COR-L47 (cell line): ENCODE data around the gene PCDHB5.
"Not testable (repeated sequence)": the region's sequence is repeated elsewhere in the genome, so short reads cannot be mapped to it uniquely, and the experiment has no call there.

Source experiments
- DNase-seq: peaks from one replicate; lab custom pipeline; 2025; lab: John Stamatoyannopoulos, UW

The PCDHB5 gene

GRCh38 chr5:141152096-141152495, 17.1 kb downstream of the PCDHB5 start:
- not testable (repeated sequence) for DNase-seq

- no peak for DNase-seq
Measured at GRCh38 chr5:141155540-141156374, 20.8 kb downstream of the PCDHB5 start.

- DNase-seq = not testable (repeated sequence)
Measured at GRCh38 chr5:141157356-141157755, 22.4 kb downstream of the PCDHB5 start.

- not testable (repeated sequence) for DNase-seq
Measured at GRCh38 chr5:141157901-141158300, 22.9 kb downstream of the PCDHB5 start.

- DNase-seq = peak; percentile 12
Measured at GRCh38 chr5:141172381-141173204, 37.6 kb downstream of the PCDHB5 start, which contains the start of gene PCDHB7. Gene PCDHB7 (plus strand): TSS chr5:141172644. CDS start chr5:141172836, 192 bp downstream.

GRCh38 chr5:141174291-141175104, 39.5 kb downstream of the PCDHB5 start:
- DNase-seq = not testable (repeated sequence)

GRCh38 chr5:141175933-141176332, 40.9 kb downstream of the PCDHB5 start:
- DNase-seq = no peak

- DNase-seq = peak; percentile 45
Measured at GRCh38 chr5:141177577-141178191, 42.7 kb downstream of the PCDHB5 start, which contains the start of gene PCDHB8. Gene PCDHB8 (plus strand): TSS chr5:141177790. CDS start chr5:141178035, 245 bp downstream.

- DNase-seq = not testable (repeated sequence)
Measured at GRCh38 chr5:141179371-141179770, 44.4 kb downstream of the PCDHB5 start.

- DNase-seq = not testable (repeated sequence)
Measured at GRCh38 chr5:141179876-141180275, 44.9 kb downstream of the PCDHB5 start.

- DNase-seq = no peak
Measured at GRCh38 chr5:141180313-141180712, 45.3 kb downstream of the PCDHB5 start.

GRCh38 chr5:141182248-141182647, 47.2 kb downstream of the PCDHB5 start, which contains the start of gene PCDHB16:
Gene PCDHB16 (plus strand): TSS chr5:141182387. CDS start chr5:141182560, 173 bp downstream.
- DNase-seq = peak; percentile 28

- DNase-seq = not testable (repeated sequence)
Measured at GRCh38 chr5:141184117-141184855, 49.3 kb downstream of the PCDHB5 start.

- peak; percentile 63 for DNase-seq
Measured at GRCh38 chr5:141186897-141187512, 52.0 kb downstream of the PCDHB5 start, which contains the start of gene PCDHB9. Gene PCDHB9 (plus strand): TSS chr5:141187161. CDS start chr5:141187319, 158 bp downstream.
